IMR-90 (cell line): Measurements from ENCODE around the gene CLDN24. TPM values are rescaled to one million over a fixed set of nuclear protein-coding genes. Genes with fewer than 3 reads are reported as not detected.

Experiments used
- ATAC-seq: fragments of 200-7000 bp; cut with Tn5 transposase; 2 replicates; pipeline ENCODE4 v1.9.1; 2020; ENCODE audit warnings: low read depth, mild to moderate bottlenecking, moderate library complexity
- BruUV-seq: library from RNA; stranded (reverse); fragments of 400-500 nt; replicated peaks from 2 replicates; lab custom pipeline; 2021; lab: Mats Ljungman, UMichigan
- CTCF ChIA-PET: fragments of 300-600 bp; formaldehyde crosslinking; extraction: SDS; loops from one replicate; lab custom pipeline; 2021; ENCODE audit warnings: antibody characterized with exemption; lab: Yijun Ruan, JAX
- POLR2A ChIA-PET: fragments of 300-600 bp; sonication (Branson Sonifier 250); formaldehyde crosslinking; loops from one replicate; lab custom pipeline; 2022; ENCODE audit warnings: antibody characterized with exemption; ENCODE audit not compliant: unreplicated experiment; lab: Charles Lee
- DNase-seq: peaks from one replicate; pipeline ENCODE4 v3.0.0; 2013
- H2AFZ ChIP-seq: replicated peaks from 2 replicates; pipeline ENCODE3; 2013; ENCODE audit warnings: low read length, mild to moderate bottlenecking; ENCODE audit not compliant: poor library complexity
- H2AK5ac ChIP-seq: 2 replicates; pipeline ENCODE4 v1.6.1; 2013; ENCODE audit warnings: low read depth, low read length, inconsistent platforms
- H2AK9ac ChIP-seq: replicated peaks from 2 replicates; pipeline ENCODE3; 2013; ENCODE audit warnings: mild to moderate bottlenecking, low read depth, low read length, moderate library complexity; ENCODE audit not compliant: poor library complexity
- H2BK120ac ChIP-seq: 2 replicates; pipeline ENCODE4 v1.6.1; 2013; ENCODE audit warnings: low read depth, low read length, inconsistent platforms
- H2BK15ac ChIP-seq: 3 replicates; pipeline ENCODE4 v1.6.1; 2013; ENCODE audit warnings: low read depth, low read length, inconsistent platforms
- H2BK20ac ChIP-seq: 2 replicates; pipeline ENCODE4 v1.6.1; 2013; ENCODE audit warnings: low read depth, mild to moderate bottlenecking, inconsistent platforms, low read length, moderate library complexity
- H2BK5ac ChIP-seq: 2 replicates; pipeline ENCODE4 v1.6.1; 2013; ENCODE audit warnings: mild to moderate bottlenecking, low read depth, low read length, inconsistent platforms; ENCODE audit not compliant: poor library complexity, severe bottlenecking
- H3K14ac ChIP-seq: replicated peaks from 2 replicates; pipeline ENCODE4 v1.6.1; 2013; ENCODE audit warnings: low read depth, low read length, inconsistent platforms
- H3K18ac ChIP-seq: 2 replicates; pipeline ENCODE4 v1.6.1; 2013; ENCODE audit warnings: low read depth, low read length, control low read depth
- H3K23ac ChIP-seq: 2 replicates; pipeline ENCODE4 v1.6.1; 2013; ENCODE audit warnings: low read depth, low read length, inconsistent platforms
- H3K27ac ChIP-seq: 2 replicates; pipeline ENCODE4 v1.5.1; 2013; ENCODE audit warnings: mild to moderate bottlenecking, control low read depth, low read length; ENCODE audit not compliant: insufficient read depth
- H3K27me3 ChIP-seq: 2 replicates; pipeline ENCODE4 v1.6.1; 2013; ENCODE audit warnings: low read length; ENCODE audit not compliant: control insufficient read depth, insufficient read depth
- H3K36me3 ChIP-seq: 2 replicates; pipeline ENCODE4 v1.6.1; 2013; ENCODE audit warnings: low read length, mixed read lengths; ENCODE audit not compliant: control insufficient read depth, insufficient read depth
- H3K4ac ChIP-seq: 2 replicates; pipeline ENCODE4 v1.6.1; 2013; ENCODE audit warnings: low read depth, low read length, inconsistent platforms
- H3K4me1 ChIP-seq: 2 replicates; pipeline ENCODE4 v1.6.1; 2013; ENCODE audit warnings: low read length, mixed read lengths; ENCODE audit not compliant: control insufficient read depth, insufficient read depth
- H3K4me2 ChIP-seq: 2 replicates; pipeline ENCODE4 v1.6.1; 2013; ENCODE audit warnings: low read depth, mild to moderate bottlenecking, control low read depth, low read length, moderate library complexity
- H3K4me3 ChIP-seq: 2 replicates; pipeline ENCODE4 v1.5.1; 2013; ENCODE audit warnings: low read depth, mild to moderate bottlenecking, control low read depth, low read length, moderate library complexity; ENCODE audit not compliant: insufficient read depth
- H3K56ac ChIP-seq: 2 replicates; pipeline ENCODE4 v1.6.1; 2013; ENCODE audit warnings: low read length, inconsistent platforms; ENCODE audit not compliant: insufficient read depth; ENCODE audit errors: extremely low read depth
- H3K79me1 ChIP-seq, 2 experiments: 2 replicates each; pipeline ENCODE4 v1.6.1; 2013; ENCODE audit warnings: low read length in 2 of 2, inconsistent platforms in 1 of 2, low read depth in 1 of 2
- H3K9ac ChIP-seq: 2 replicates; pipeline ENCODE4 v1.6.1; 2013; ENCODE audit warnings: low read depth, low read length, control low read depth
- H3K9me1 ChIP-seq: 2 replicates; pipeline ENCODE4 v1.6.1; 2013; ENCODE audit warnings: low read length, inconsistent platforms; ENCODE audit not compliant: insufficient read depth
- H3K9me3 ChIP-seq: 2 replicates; pipeline ENCODE4 v1.6.1; 2013; ENCODE audit warnings: low read length; ENCODE audit not compliant: control insufficient read depth, insufficient read depth
- H4K20me1 ChIP-seq: 2 replicates; pipeline ENCODE4 v1.6.1; 2013; ENCODE audit warnings: low read length, inconsistent platforms; ENCODE audit not compliant: insufficient read depth
- H4K5ac ChIP-seq: 2 replicates; pipeline ENCODE4 v1.6.1; 2013; ENCODE audit warnings: mild to moderate bottlenecking, low read depth, low read length, control low read depth
- H4K8ac ChIP-seq, 2 experiments: 2 replicates each; pipeline ENCODE4 v1.6.1; 2013; ENCODE audit warnings: low read depth in 2 of 2, low read length in 2 of 2, control low read depth in 1 of 2, inconsistent platforms in 1 of 2
- H4K91ac ChIP-seq: 2 replicates; pipeline ENCODE4 v1.6.1; 2013; ENCODE audit warnings: low read depth, low read length, inconsistent platforms; ENCODE audit not compliant: insufficient read depth
- BHLHE40 ChIP-seq: fragments of 150-350 bp; IDR thresholded peaks from 2 replicates; pipeline ENCODE4 v1.6.1; 2016; ENCODE audit warnings: mild to moderate bottlenecking, low read depth, low read length
- CEBPB ChIP-seq: IDR thresholded peaks from 2 replicates; pipeline ENCODE4 v1.6.1; 2012; ENCODE audit warnings: low read depth, low read length, improper control_type of control experiment
- CHD1 ChIP-seq: IDR thresholded peaks from 2 replicates; pipeline ENCODE4 v1.6.1; 2012; ENCODE audit warnings: low read depth, low read length, improper control_type of control experiment
- CTCF ChIP-seq: conservative IDR thresholded peaks from 2 replicates; pipeline ENCODE4 v1.5.1; 2012; ENCODE audit warnings: mild to moderate bottlenecking, low read depth, low read length, improper control_type of control experiment
- ELK1 ChIP-seq: fragments of 150-350 bp; IDR thresholded peaks from 2 replicates; pipeline ENCODE4 v1.6.1; 2016; ENCODE audit warnings: low read depth, mild to moderate bottlenecking, low read length, moderate library complexity, borderline replicate concordance
- FOS ChIP-seq: fragments of 150-350 bp; IDR thresholded peaks from 2 replicates; pipeline ENCODE4 v1.6.1; 2016; ENCODE audit warnings: low read depth, low read length
- MAFK ChIP-seq: IDR thresholded peaks from 2 replicates; pipeline ENCODE4 v1.6.1; 2012; ENCODE audit warnings: low read depth, low read length, improper control_type of control experiment
- MAZ ChIP-seq: IDR thresholded peaks from 2 replicates; pipeline ENCODE4 v1.6.1; 2012; ENCODE audit warnings: low read depth, mild to moderate bottlenecking, low read length, improper control_type of control experiment, moderate library complexity, borderline replicate concordance
- MXI1 ChIP-seq: IDR thresholded peaks from 2 replicates; pipeline ENCODE4 v1.6.1; 2012; ENCODE audit warnings: low read depth, mild to moderate bottlenecking, low read length, moderate library complexity, borderline replicate concordance
- NFE2L2 ChIP-seq: fragments of 150-350 bp; IDR thresholded peaks from 2 replicates; pipeline ENCODE4 v1.6.1; 2016; ENCODE audit warnings: low read depth, mild to moderate bottlenecking, low read length
- POLR2A ChIP-seq: IDR thresholded peaks from 2 replicates; pipeline ENCODE4 v1.6.1; 2012; ENCODE audit warnings: mild to moderate bottlenecking, low read depth, low read length
- RAD21 ChIP-seq: IDR thresholded peaks from 2 replicates; pipeline ENCODE4 v1.6.1; 2012; ENCODE audit warnings: low read length, improper control_type of control experiment
- RCOR1 ChIP-seq: IDR thresholded peaks from 2 replicates; pipeline ENCODE4 v1.6.1; 2012; ENCODE audit warnings: mild to moderate bottlenecking, low read length, improper control_type of control experiment; ENCODE audit not compliant: insufficient replicate concordance
- RFX5 ChIP-seq: IDR thresholded peaks from 2 replicates; pipeline ENCODE4 v1.8.0; 2012; ENCODE audit warnings: low read depth, mild to moderate bottlenecking, low read length, moderate library complexity
- SMC3 ChIP-seq: fragments of 150-350 bp; IDR thresholded peaks from 2 replicates; pipeline ENCODE4 v1.6.1; 2016; ENCODE audit warnings: low read depth, mild to moderate bottlenecking, antibody characterized with exemption, low read length, moderate library complexity
- USF2 ChIP-seq: fragments of 150-350 bp; IDR thresholded peaks from 2 replicates; pipeline ENCODE4 v1.6.1; 2017; ENCODE audit warnings: mild to moderate bottlenecking, antibody characterized with exemption, low read length, low read depth
- WGBS, 2 experiments: methylation state at CpG; one replicate each; pipeline versions ENCODE4 v1.1.5 to v1.1.7; 2013; ENCODE audit warnings: missing lambda C conversion rate in 2 of 2; ENCODE audit not compliant: insufficient read length in 1 of 2; ENCODE audit errors: extremely low coverage in 2 of 2; 5-methylcytosine and 5-hydroxymethylcytosine counted together
- dilution Hi-C: fragments of 300-500 bp; cut with HindIII; formaldehyde crosslinking; loops from one replicate; pipeline ENCODE4 v1.14.3; 2018; ENCODE audit warnings: low sequenced_read_pairs; ENCODE audit not compliant: unreplicated experiment
- in situ Hi-C: fragments of 300-500 bp; cut with MboI; formaldehyde crosslinking; loops from 3 replicates; pipeline ENCODE4 v1.14.3; 2019; ENCODE audit warnings: low sequenced_read_pairs, inconsistent platforms, mixed read lengths
- intact Hi-C: fragments of 100-400 bp; cut with micrococcal nuclease; formaldehyde crosslinking; loops from 2 replicates; pipeline ENCODE4 v1.10.0; 2022
- polyA plus RNA-seq, 3 experiments: library from polyadenylated mRNA; depleted of rRNA; stranded (reverse); fragments of >200 nt; gene quantifications; 2 replicates each; pipeline ENCODE4 v1.2.3, GENCODE V29; 2012; ENCODE audit warnings: low replicate concordance in 1 of 3
- total RNA-seq: library from RNA; depleted of rRNA; stranded (reverse); fragments of >200 nt; gene quantifications from 2 replicates; pipeline ENCODE4 v1.2.3, GENCODE V29; 2012

The CLDN24 gene
- total and polyA plus RNA-seq, 2 of the 4 experiments (the other 2 are of a cell fraction), result not detected

GRCh38 chr4:183297675-183298074 is 24.6 kb downstream of the CLDN24 start:
- no peak overlapping the region for H3K27ac ChIP-seq
- H3K56ac ChIP-seq, result no peak overlapping the region
- H2BK5ac ChIP-seq, result no peak overlapping the region
- no peak for TF ChIP-seq FOS
- no peak for TF ChIP-seq SMC3
- no peak for TF ChIP-seq CEBPB
- TF ChIP-seq RFX5, result no peak
- TF ChIP-seq RAD21, result no peak
- no peak for TF ChIP-seq MAFK
- no peak for TF ChIP-seq MXI1
- TF ChIP-seq USF2, result no peak
- TF ChIP-seq POLR2A, result no peak
- TF ChIP-seq ELK1, result no peak
- no peak for TF ChIP-seq CTCF
- no peak for TF ChIP-seq MAZ
- no peak for TF ChIP-seq BHLHE40
- no peak for TF ChIP-seq CHD1
- no peak for TF ChIP-seq NFE2L2
- no peak for TF ChIP-seq RCOR1
- H3K79me1 ChIP-seq, result peaks cover 0 to 3% of the 10 kb centered on the region in 2 experiments; a peak in 1 of 4 replicates
- no CpG with 5 or more reads among the region's 3 CpGs for WGBS, 2 experiments
- ATAC-seq (no peak), DNase-seq (no peak)
- H4K5ac ChIP-seq, result no peak overlapping the region
- ChIA-PET CTCF (no interaction called here), POLR2A (no interaction called here)
- no peak overlapping the region for H3K9ac ChIP-seq
- H2AFZ ChIP-seq, result no peak overlapping the region
- peaks cover 32% of the 10 kb centered on the region for H3K36me3 ChIP-seq
- BruUV-seq, result no TSS peak
- H2BK15ac ChIP-seq, result no peak overlapping the region
- no peak overlapping the region for H3K23ac ChIP-seq
- dilution Hi-C loops, result no loop called here
- no peak overlapping the region for H4K8ac ChIP-seq
- no peaks in the 10 kb centered on the region for H3K27me3 ChIP-seq
- no peaks in the 10 kb centered on the region for H4K20me1 ChIP-seq
- in situ Hi-C loops, result no loop called here
- intact Hi-C loops, result no loop called here
- H3K4ac ChIP-seq, result no peak overlapping the region
- no peak overlapping the region for H3K14ac ChIP-seq
- no peak overlapping the region for H4K91ac ChIP-seq
- H3K4me2 ChIP-seq, result no peak overlapping the region
- H2AK5ac ChIP-seq, result no peak overlapping the region
- no peak overlapping the region for H3K18ac ChIP-seq
- peaks cover 8% of the 10 kb centered on the region for H3K9me1 ChIP-seq
- no peak overlapping the region for H2BK20ac ChIP-seq
- no peak overlapping the region for H2BK120ac ChIP-seq
- no peaks in the 10 kb centered on the region for H3K9me3 ChIP-seq
- no peak overlapping the region for H3K4me3 ChIP-seq
- peaks cover 4% of the 10 kb centered on the region; the same call in 1 of the 2 replicates for H3K4me1 ChIP-seq
- H2AK9ac ChIP-seq, result no peak overlapping the region
